ENCODE results near the gene SCAMP5.

SCAMP5 gene

GRCh38 chr15:74995182-74995778 is at the start of gene SCAMP5:
SCAMP5 (plus strand) TSS chr15:74995563; CDS start chr15:75011840, 16,277 bp downstream.
- H3K36me3 ChIP-seq (ENCODE audit: control insufficient read depth in 1 of 2, insufficient read depth in 2 of 2, low read length in 2 of 2): no peaks in the 10 kb centered on the region
- peaks cover 4% of the 10 kb centered on the region for H3K27me3 ChIP-seq (ENCODE audit: low read depth, low read length)
- no peak within 1 kb of the TSS for H3K27ac ChIP-seq (ENCODE audit: low read length)
- no peaks in the 10 kb centered on the region for H3K9me3 ChIP-seq (ENCODE audit: control insufficient read depth in 1 of 2, low read length in 2 of 2)
- peak within 1 kb of the TSS; percentile 63 to 87 for H3K4me3 ChIP-seq (ENCODE audit: low read depth in 1 of 2, low read length in 2 of 2)
- peaks cover 0 to 8% of the 10 kb centered on the region in 2 donors for H3K4me1 ChIP-seq (ENCODE audit: control insufficient read depth in 1 of 2, insufficient read depth in 2 of 2, low read length in 2 of 2)

GRCh38 chr15:74950078-74950908 is 45.1 kb upstream of the SCAMP5 start:
- Histone ChIP-seq H3K4me1 (ENCODE audit: control insufficient read depth in 1 of 2, insufficient read depth in 2 of 2, low read length in 2 of 2) (peaks cover 6 to 12% of the 10 kb centered on the region in 2 donors), H3K27ac (ENCODE audit: low read length) (no peak overlapping the region), H3K4me3 (ENCODE audit: low read depth in 1 of 2, low read length in 2 of 2) (no peak overlapping the region), H3K9me3 (ENCODE audit: control insufficient read depth in 1 of 2, low read length in 2 of 2) (no peaks in the 10 kb centered on the region), H3K36me3 (ENCODE audit: control insufficient read depth in 1 of 2, insufficient read depth in 2 of 2, low read length in 2 of 2) (no peaks in the 10 kb centered on the region), H3K27me3 (ENCODE audit: low read depth, low read length) (no peaks in the 10 kb centered on the region)

- Histone ChIP-seq H3K27ac (ENCODE audit: low read length) (no peak overlapping the region), H3K4me3 (ENCODE audit: low read depth in 1 of 2, low read length in 2 of 2) (no peak overlapping the region), H3K4me1 (ENCODE audit: control insufficient read depth in 1 of 2, insufficient read depth in 2 of 2, low read length in 2 of 2) (peaks cover 6 to 19% of the 10 kb centered on the region in 2 donors), H3K9me3 (ENCODE audit: control insufficient read depth in 1 of 2, low read length in 2 of 2) (no peaks in the 10 kb centered on the region), H3K36me3 (ENCODE audit: control insufficient read depth in 1 of 2, insufficient read depth in 2 of 2, low read length in 2 of 2) (no peaks in the 10 kb centered on the region), H3K27me3 (ENCODE audit: low read depth, low read length) (no peaks in the 10 kb centered on the region)
These were observed 44.4 kb upstream of the SCAMP5 start for GRCh38 chr15:74951006-74951405.

- Histone ChIP-seq H3K27ac (ENCODE audit: low read length) (no peak overlapping the region), H3K4me3 (ENCODE audit: low read depth in 1 of 2, low read length in 2 of 2) (no peak overlapping the region), H3K36me3 (ENCODE audit: control insufficient read depth in 1 of 2, insufficient read depth in 2 of 2, low read length in 2 of 2) (no peaks in the 10 kb centered on the region), H3K9me3 (ENCODE audit: control insufficient read depth in 1 of 2, low read length in 2 of 2) (no peaks in the 10 kb centered on the region), H3K4me1 (ENCODE audit: control insufficient read depth in 1 of 2, insufficient read depth in 2 of 2, low read length in 2 of 2) (peaks cover 10 to 44% of the 10 kb centered on the region in 2 donors), H3K27me3 (ENCODE audit: low read depth, low read length) (peaks cover 11% of the 10 kb centered on the region)
These were observed 40.8 kb upstream of the SCAMP5 start for GRCh38 chr15:74954515-74954914.

- peaks cover 11% of the 10 kb centered on the region for H3K27me3 ChIP-seq (ENCODE audit: low read depth, low read length)
- no peaks in the 10 kb centered on the region for H3K36me3 ChIP-seq (ENCODE audit: control insufficient read depth in 1 of 2, insufficient read depth in 2 of 2, low read length in 2 of 2)
- peaks cover 14 to 44% of the 10 kb centered on the region in 2 donors for H3K4me1 ChIP-seq (ENCODE audit: control insufficient read depth in 1 of 2, insufficient read depth in 2 of 2, low read length in 2 of 2)
- no peaks in the 10 kb centered on the region for H3K9me3 ChIP-seq (ENCODE audit: control insufficient read depth in 1 of 2, low read length in 2 of 2)
- H3K4me3 ChIP-seq (ENCODE audit: low read depth in 1 of 2, low read length in 2 of 2): peak overlapping the region in 1 of 2 donors; percentile 42
- H3K27ac ChIP-seq (ENCODE audit: low read length): no peak overlapping the region
These were observed 40.3 kb upstream of the SCAMP5 start for GRCh38 chr15:74955017-74955416.

- Histone ChIP-seq H3K36me3 (ENCODE audit: control insufficient read depth in 1 of 2, insufficient read depth in 2 of 2, low read length in 2 of 2) (no peaks in the 10 kb centered on the region), H3K27me3 (ENCODE audit: low read depth, low read length) (peaks cover 11% of the 10 kb centered on the region), H3K9me3 (ENCODE audit: control insufficient read depth in 1 of 2, low read length in 2 of 2) (no peaks in the 10 kb centered on the region), H3K27ac (ENCODE audit: low read length) (no peak overlapping the region), H3K4me3 (ENCODE audit: low read depth in 1 of 2, low read length in 2 of 2) (peak overlapping the region; percentile 63 to 78), H3K4me1 (ENCODE audit: control insufficient read depth in 1 of 2, insufficient read depth in 2 of 2, low read length in 2 of 2) (peaks cover 14 to 44% of the 10 kb centered on the region in 2 donors)
These were observed 39.3 kb upstream of the SCAMP5 start for GRCh38 chr15:74955796-74956647.

- no peaks in the 10 kb centered on the region for H3K9me3 ChIP-seq (ENCODE audit: control insufficient read depth in 1 of 2, low read length in 2 of 2)
- peaks cover 14 to 44% of the 10 kb centered on the region in 2 donors for H3K4me1 ChIP-seq (ENCODE audit: control insufficient read depth in 1 of 2, insufficient read depth in 2 of 2, low read length in 2 of 2)
- H3K4me3 ChIP-seq (ENCODE audit: low read depth in 1 of 2, low read length in 2 of 2): peak within 1 kb of the TSS; percentile 63 to 78
- peak within 1 kb of the TSS; percentile 4 for H3K27ac ChIP-seq (ENCODE audit: low read length)
- H3K27me3 ChIP-seq (ENCODE audit: low read depth, low read length): peaks cover 11% of the 10 kb centered on the region
- no peaks in the 10 kb centered on the region for H3K36me3 ChIP-seq (ENCODE audit: control insufficient read depth in 1 of 2, insufficient read depth in 2 of 2, low read length in 2 of 2)
These were observed 38.5 kb upstream of the SCAMP5 start, which contains the start of gene RPP25 for GRCh38 chr15:74956648-74957475. RPP25 (minus strand) TSS chr15:74956772; CDS start chr15:74956583, 189 bp downstream.

- Histone ChIP-seq H3K4me3 (ENCODE audit: low read depth in 1 of 2, low read length in 2 of 2) (peak overlapping the region; percentile 63 to 78), H3K27me3 (ENCODE audit: low read depth, low read length) (peaks cover 11% of the 10 kb centered on the region), H3K9me3 (ENCODE audit: control insufficient read depth in 1 of 2, low read length in 2 of 2) (no peaks in the 10 kb centered on the region), H3K36me3 (ENCODE audit: control insufficient read depth in 1 of 2, insufficient read depth in 2 of 2, low read length in 2 of 2) (no peaks in the 10 kb centered on the region), H3K4me1 (ENCODE audit: control insufficient read depth in 1 of 2, insufficient read depth in 2 of 2, low read length in 2 of 2) (peaks cover 14 to 44% of the 10 kb centered on the region in 2 donors), H3K27ac (ENCODE audit: low read length) (no peak overlapping the region)
These were observed 37.8 kb upstream of the SCAMP5 start for GRCh38 chr15:74957476-74958035.

GRCh38 chr15:74958320-74958907 is 36.9 kb upstream of the SCAMP5 start:
- H3K27ac ChIP-seq (ENCODE audit: low read length): peak overlapping the region; percentile 23
- peaks cover 11% of the 10 kb centered on the region for H3K27me3 ChIP-seq (ENCODE audit: low read depth, low read length)
- peaks cover 14 to 44% of the 10 kb centered on the region in 2 donors for H3K4me1 ChIP-seq (ENCODE audit: control insufficient read depth in 1 of 2, insufficient read depth in 2 of 2, low read length in 2 of 2)
- H3K4me3 ChIP-seq (ENCODE audit: low read depth in 1 of 2, low read length in 2 of 2): peak overlapping the region; percentile 58 to 61
- H3K36me3 ChIP-seq (ENCODE audit: control insufficient read depth in 1 of 2, insufficient read depth in 2 of 2, low read length in 2 of 2): no peaks in the 10 kb centered on the region
- H3K9me3 ChIP-seq (ENCODE audit: control insufficient read depth in 1 of 2, low read length in 2 of 2): no peaks in the 10 kb centered on the region
